NAMALWA (cell line): ENCODE data around the gene MRGPRX4.
A peak's percentile ranks its signal among the peaks of the same experiment; 100 is the strongest.
"Not testable (repeated sequence)": the region's sequence is repeated elsewhere in the genome, so short reads cannot be mapped to it uniquely, and the experiment has no call there.

Experiments used
- DNase-seq: peaks from one replicate; pipeline ENCODE4 v3.0.0-alpha.2; 2015; ENCODE audit warnings: low spot score

MRGPRX4 gene

GRCh38 chr11:18172666-18173065 is at the start of gene MRGPRX4:
TSS of gene MRGPRX4 (plus strand) at chr11:18172837. CDS start at chr11:18173257, 420 bp downstream.
- no peak for DNase-seq

- not testable (repeated sequence) for DNase-seq
Measured at GRCh38 chr11:18131115-18131514, 41.5 kb upstream of the MRGPRX4 start.

- DNase-seq = no peak
Measured at GRCh38 chr11:18132341-18132740, 40.3 kb upstream of the MRGPRX4 start, which contains the start of gene MRGPRX3. TSS of gene MRGPRX3 (plus strand) at chr11:18132571. CDS start at chr11:18137203, 4,632 bp downstream.

- no peak for DNase-seq
Measured at GRCh38 chr11:18135308-18135707, 37.3 kb upstream of the MRGPRX4 start.

- no peak for DNase-seq
Measured at GRCh38 chr11:18137186-18137800, 35.3 kb upstream of the MRGPRX4 start.

GRCh38 chr11:18140145-18140544 is 32.5 kb upstream of the MRGPRX4 start:
- no peak for DNase-seq

GRCh38 chr11:18144243-18144642 is 28.4 kb upstream of the MRGPRX4 start:
- DNase-seq = no peak

- no peak for DNase-seq
Measured at GRCh38 chr11:18145025-18145424, 27.6 kb upstream of the MRGPRX4 start.

- DNase-seq = no peak
Measured at GRCh38 chr11:18145837-18146236, 26.8 kb upstream of the MRGPRX4 start.

- no peak for DNase-seq
Measured at GRCh38 chr11:18151581-18151980, 21.1 kb upstream of the MRGPRX4 start.

- DNase-seq = no peak
Measured at GRCh38 chr11:18168372-18168771, 4.3 kb upstream of the MRGPRX4 start.

GRCh38 chr11:18171377-18172000 is 1.1 kb upstream of the MRGPRX4 start:
- peak; percentile 17 for DNase-seq

GRCh38 chr11:18173225-18173866 is 709 bp downstream of the MRGPRX4 start:
- DNase-seq = no peak

GRCh38 chr11:18188796-18189195 is 16.2 kb downstream of the MRGPRX4 start:
- no peak for DNase-seq

GRCh38 chr11:18189476-18190245 is 17.0 kb downstream of the MRGPRX4 start:
- DNase-seq = not testable (repeated sequence)

GRCh38 chr11:18191376-18191775 is 18.7 kb downstream of the MRGPRX4 start:
- DNase-seq = no peak

- no peak for DNase-seq
Measured at GRCh38 chr11:18193010-18193409, 20.4 kb downstream of the MRGPRX4 start.

- DNase-seq = no peak
Measured at GRCh38 chr11:18196532-18196931, 23.9 kb downstream of the MRGPRX4 start.

GRCh38 chr11:18197738-18198137 is 25.1 kb downstream of the MRGPRX4 start:
- not testable (repeated sequence) for DNase-seq

- DNase-seq = peak; percentile 32
Measured at GRCh38 chr11:18203723-18204122, 31.1 kb downstream of the MRGPRX4 start.

GRCh38 chr11:18204220-18204619 is 31.6 kb downstream of the MRGPRX4 start:
- no peak for DNase-seq

GRCh38 chr11:18204771-18205170 is 32.1 kb downstream of the MRGPRX4 start:
- DNase-seq = no peak
